ENCODE results near the gene PPP2R2C.

PPP2R2C gene

GRCh38 chr4:6469898-6470501, 2.4 kb downstream of the PPP2R2C start:
- in situ Hi-C loops (cut with HindIII; ENCODE audit: low sequenced_read_pairs): no loop called here

- in situ Hi-C loops (cut with HindIII; ENCODE audit: low sequenced_read_pairs): no loop called here
Observed at GRCh38 chr4:6469144-6469543, 3.3 kb downstream of the PPP2R2C start.

GRCh38 chr4:6468376-6468775, 4.0 kb downstream of the PPP2R2C start:
- in situ Hi-C loops (cut with HindIII; ENCODE audit: low sequenced_read_pairs): no loop called here

GRCh38 chr4:6467600-6467999, 4.8 kb downstream of the PPP2R2C start:
- in situ Hi-C loops (cut with HindIII; ENCODE audit: low sequenced_read_pairs): no loop called here

GRCh38 chr4:6466756-6467381, 5.5 kb downstream of the PPP2R2C start:
- in situ Hi-C loops (cut with HindIII; ENCODE audit: low sequenced_read_pairs): no loop called here

- in situ Hi-C loops (cut with HindIII; ENCODE audit: low sequenced_read_pairs): no loop called here
Observed at GRCh38 chr4:6465955-6466354, 6.5 kb downstream of the PPP2R2C start.

- in situ Hi-C loops (cut with HindIII; ENCODE audit: low sequenced_read_pairs): no loop called here
Observed at GRCh38 chr4:6464842-6465588, 7.4 kb downstream of the PPP2R2C start.

GRCh38 chr4:6463311-6464289, 8.8 kb downstream of the PPP2R2C start:
- in situ Hi-C loops (cut with HindIII; ENCODE audit: low sequenced_read_pairs): no loop called here

- in situ Hi-C loops (cut with HindIII; ENCODE audit: low sequenced_read_pairs): no loop called here
Observed at GRCh38 chr4:6461301-6462165, 10.9 kb downstream of the PPP2R2C start.

DNA sequence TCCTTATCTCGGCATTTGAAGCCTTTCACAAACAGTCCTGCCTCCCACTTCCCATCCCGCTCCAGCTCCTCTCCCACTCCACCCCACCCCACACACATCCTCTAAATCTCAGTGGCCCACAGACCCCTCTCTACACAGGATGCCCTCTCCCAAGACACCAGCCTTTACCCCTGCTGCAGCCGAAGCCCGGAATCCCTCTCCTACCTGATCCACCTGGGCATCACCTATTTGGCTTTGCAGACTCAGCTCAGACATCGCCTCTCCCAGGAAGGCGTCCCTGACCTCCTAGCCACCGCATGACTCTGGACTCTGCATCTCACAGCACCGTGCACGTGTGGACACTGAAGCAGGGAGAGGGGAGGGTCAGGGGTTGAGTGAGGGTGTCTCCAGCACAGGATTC, 11.5 kb downstream of the PPP2R2C start:
- in situ Hi-C loops (cut with HindIII; ENCODE audit: low sequenced_read_pairs): no loop called here

GRCh38 chr4:6458528-6458927, 13.9 kb downstream of the PPP2R2C start:
- in situ Hi-C loops (cut with HindIII; ENCODE audit: low sequenced_read_pairs): no loop called here

- in situ Hi-C loops (cut with HindIII; ENCODE audit: low sequenced_read_pairs): no loop called here
Observed at GRCh38 chr4:6456450-6456849, 16.0 kb downstream of the PPP2R2C start.

GRCh38 chr4:6454112-6454910, 18.1 kb downstream of the PPP2R2C start:
- in situ Hi-C loops (cut with HindIII; ENCODE audit: low sequenced_read_pairs): no loop called here

DNA sequence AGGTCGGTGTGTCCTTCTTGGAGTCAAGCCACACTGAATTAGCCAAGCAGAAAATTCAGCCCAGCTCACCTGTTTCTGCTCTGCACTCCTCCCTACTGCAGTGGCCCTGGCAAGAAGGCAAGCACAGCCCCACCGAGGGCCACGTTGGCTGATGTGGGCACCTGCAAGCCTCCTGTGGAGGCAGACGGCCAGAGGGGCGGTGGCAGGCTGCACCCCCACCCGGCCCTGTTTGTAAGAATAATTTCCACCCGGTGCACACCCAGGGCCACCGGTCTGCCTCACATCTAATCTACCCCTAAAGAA, 18.8 kb downstream of the PPP2R2C start:
- in situ Hi-C loops (cut with HindIII; ENCODE audit: low sequenced_read_pairs): no loop called here

DNA sequence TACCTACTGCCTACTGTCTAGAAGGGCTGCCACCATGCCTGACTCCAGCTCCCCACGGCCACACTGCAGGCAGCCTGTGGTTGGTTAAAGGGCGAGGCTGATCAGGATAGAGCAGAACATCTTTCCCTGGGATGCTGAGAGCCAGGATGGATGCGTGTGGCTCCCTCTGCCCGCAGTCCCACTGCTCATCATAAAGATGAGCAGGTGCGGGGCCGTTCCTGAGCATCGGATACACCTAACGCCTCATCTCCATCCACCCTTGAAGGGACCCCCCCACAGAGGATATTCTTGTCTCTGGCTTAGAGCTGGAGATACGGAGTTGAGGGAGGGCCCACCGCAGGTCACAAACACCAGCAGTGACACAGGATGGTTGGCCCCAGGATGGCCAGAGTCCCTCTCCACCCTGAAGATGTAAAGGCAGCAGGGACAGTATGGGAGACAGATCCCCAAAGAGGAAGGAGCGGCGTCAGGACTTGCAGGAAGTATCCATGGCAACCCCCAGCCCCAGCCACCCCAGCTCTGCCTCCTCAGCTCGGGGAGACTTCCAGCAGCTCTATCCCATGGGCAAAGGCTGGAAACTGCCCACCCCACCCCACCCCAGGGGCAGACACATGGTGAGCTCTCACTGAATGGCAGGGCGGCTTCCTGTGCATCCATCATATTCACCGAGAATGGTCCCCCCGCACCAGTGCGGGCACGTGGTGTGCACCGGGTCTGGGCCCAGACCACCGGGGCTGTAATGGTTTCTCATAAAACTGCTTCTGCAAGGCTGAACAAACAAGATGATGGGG, 19.3 kb downstream of the PPP2R2C start:
- in situ Hi-C loops (cut with HindIII; ENCODE audit: low sequenced_read_pairs): no loop called here

DNA sequence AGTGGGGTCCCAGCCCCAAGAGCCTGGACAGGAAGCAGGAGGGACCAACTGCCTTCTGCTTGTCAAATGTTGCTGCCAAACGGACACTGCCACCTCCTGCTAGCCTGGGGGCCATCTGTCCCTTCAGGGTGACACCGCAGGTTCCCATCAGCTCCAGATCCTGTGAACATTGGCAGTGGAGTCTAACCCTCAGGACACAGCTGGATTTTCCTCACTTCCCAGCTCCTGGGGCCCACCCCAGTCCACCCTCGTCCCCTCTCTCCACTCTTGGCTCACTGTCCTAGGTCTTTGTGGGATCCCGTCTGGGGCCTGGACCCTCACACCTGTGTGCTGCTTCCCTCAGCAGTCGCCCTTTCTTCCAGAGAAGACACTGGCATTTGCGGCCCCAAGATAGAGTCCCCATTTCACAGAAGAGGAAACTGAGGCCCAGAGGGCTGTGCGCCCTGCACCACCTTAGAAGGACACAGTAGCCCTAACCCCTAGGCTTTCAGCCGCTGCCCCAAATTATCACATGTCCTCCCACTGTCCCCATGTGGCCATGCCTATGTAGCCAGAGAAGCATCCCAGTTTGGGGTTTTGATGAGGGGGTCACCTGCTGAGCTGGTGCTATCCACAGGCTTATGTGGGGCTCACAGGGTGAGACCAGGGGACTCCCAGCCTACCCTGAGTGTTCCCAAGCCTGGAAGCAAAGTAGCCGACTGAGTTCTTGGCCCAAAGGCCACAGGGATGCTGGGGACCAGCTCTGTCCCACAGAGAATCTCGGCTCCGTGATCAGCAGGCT, 20.1 kb downstream of the PPP2R2C start:
- in situ Hi-C loops (cut with HindIII; ENCODE audit: low sequenced_read_pairs): no loop called here

- in situ Hi-C loops (cut with HindIII; ENCODE audit: low sequenced_read_pairs): no loop called here
Observed at GRCh38 chr4:6451309-6451708, 21.1 kb downstream of the PPP2R2C start.

GRCh38 chr4:6450709-6451108, 21.7 kb downstream of the PPP2R2C start:
- in situ Hi-C loops (cut with HindIII; ENCODE audit: low sequenced_read_pairs): no loop called here
